Left renal cortex interstitium (tissue), 4 donors: ENCODE results near the gene CNTNAP5. TPM values are rescaled to one million over a fixed set of nuclear protein-coding genes. Genes with fewer than 3 reads are reported as not detected.
"Not testable (repeated sequence)": the region's sequence is repeated elsewhere in the genome, so short reads cannot be mapped to it uniquely, and the experiment has no call there.

Source experiments
- DNase-seq, 4 donors: peaks; one replicate each; pipeline ENCODE4 v3.0.0-alpha.2; 2013; ENCODE audit warnings: low read depth in 4 of 4, low spot score in 2 of 4, missing footprints in 1 of 4
- polyA plus RNA-seq, 4 donors: library from polyadenylated mRNA; unstranded; fragments of 120-200 nt; gene quantifications; one replicate each; pipeline ENCODE4 v1.2.1, GENCODE V29; 2013; ENCODE audit not compliant: insufficient read length in 4 of 4

Gene CNTNAP5
- polyA plus RNA-seq, 4 donors = 0.32 TPM; not detected in 3

DNA sequence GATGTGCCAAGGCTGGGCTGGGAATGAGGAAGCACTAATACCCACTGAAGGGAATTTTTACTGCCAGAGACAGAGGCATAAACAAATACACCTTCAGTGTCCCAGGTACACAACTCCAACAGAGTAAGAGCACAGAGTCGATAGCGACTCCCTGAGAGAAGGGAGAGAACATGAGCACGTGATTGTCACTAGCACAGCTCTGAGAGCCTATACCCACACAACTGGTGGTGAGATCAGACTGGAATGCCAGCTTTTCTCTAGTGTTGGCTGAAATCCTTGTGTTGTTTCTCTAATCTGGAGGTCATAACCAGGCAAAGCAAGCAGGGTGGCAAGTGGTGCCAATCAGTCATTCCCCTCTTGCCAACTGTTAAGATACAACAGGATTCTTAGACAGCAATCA is 377.2 kb downstream of the CNTNAP5 start:
- no peak for DNase-seq

DNA sequence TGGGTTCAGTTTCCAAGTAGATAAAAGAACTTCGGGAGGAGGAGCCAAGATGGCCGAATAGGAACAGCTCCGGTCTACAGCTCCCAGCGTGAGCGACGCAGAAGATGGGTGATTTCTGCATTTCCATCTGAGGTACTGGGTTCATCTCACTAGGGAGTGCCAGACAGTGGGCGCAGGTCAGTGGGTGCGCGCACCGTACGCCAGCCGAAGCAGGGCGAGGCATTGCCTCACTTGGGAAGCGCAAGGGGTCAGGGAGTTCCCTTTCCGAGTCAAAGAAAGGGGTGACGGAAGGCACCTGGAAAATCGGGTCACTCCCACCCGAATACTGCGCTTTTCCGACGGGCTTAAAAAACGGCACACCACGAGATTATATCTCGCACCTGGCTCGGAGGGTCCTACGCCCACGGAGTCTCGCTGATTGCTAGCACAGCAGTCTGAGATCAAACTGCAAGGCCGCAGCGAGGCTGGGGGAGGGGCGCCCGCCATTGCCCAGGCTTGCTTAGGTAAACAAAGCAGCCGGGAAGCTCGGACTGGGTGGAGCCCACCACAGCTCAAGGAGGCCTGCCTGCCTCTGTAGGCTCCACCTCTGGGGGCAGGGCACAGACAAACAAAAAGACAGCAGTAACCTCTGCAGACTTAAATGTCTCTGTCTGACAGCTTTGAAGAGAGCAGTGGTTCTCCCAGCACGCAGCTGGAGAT is 382.9 kb downstream of the CNTNAP5 start:
- DNase-seq = not testable (repeated sequence)

DNA sequence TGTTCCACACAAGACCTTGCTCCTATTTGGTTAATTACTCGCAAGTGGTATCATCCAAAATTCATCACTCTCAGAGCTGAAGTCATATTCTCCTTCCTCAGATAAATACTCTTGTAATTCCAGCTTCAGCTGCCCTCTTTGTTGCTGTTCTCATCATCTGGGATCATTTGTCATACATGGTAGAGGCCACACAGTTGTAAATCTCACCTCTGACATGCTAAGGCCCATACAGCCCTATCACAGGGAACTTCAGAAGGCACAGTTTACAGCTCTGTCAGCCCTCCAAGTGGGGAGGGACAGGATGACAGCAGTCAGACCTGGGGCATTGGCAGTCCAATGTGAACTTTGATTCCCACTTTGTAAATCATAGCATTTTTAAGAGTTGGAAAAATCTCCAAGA is 399.0 kb downstream of the CNTNAP5 start:
- DNase-seq = no peak

DNA sequence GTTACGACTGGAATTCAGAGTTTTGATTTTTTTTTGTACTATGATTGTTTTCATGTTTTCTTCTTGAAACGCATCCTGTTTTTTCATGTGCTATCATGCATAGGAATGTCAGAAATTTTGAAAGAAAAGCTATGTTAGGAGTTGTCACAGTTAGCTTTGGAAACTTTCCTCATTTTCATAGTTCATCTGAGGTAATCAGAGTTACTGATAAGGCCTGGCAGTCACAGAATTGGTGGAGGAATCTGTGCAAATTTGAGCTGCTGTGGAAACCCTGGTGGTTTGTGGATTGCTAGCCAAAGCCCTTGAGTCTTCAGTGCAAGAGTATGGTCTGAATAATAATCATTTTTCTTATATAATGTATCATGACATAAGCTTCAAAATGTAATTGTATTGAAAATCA is 401.0 kb downstream of the CNTNAP5 start:
- no peak for DNase-seq

DNA sequence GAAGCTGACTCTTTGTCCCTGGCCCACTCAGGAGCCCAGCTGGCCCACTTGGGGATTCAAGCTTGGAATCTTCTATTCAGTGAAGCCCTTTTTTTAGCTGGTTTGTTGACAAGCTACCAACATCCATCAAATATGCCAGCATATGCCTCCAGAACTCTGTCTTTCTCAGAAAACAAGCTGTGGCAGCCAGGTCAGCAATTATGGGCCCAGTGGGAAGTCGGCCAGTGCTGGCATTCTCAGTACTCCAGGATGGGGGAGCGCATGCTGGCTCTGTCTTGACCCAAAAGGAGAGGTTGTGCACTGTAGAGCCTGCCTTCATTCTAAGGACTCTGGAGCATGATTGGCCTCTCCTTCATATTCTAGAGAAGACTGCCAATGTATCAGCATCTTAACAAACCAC is 401.5 kb downstream of the CNTNAP5 start:
- DNase-seq = no peak

DNA sequence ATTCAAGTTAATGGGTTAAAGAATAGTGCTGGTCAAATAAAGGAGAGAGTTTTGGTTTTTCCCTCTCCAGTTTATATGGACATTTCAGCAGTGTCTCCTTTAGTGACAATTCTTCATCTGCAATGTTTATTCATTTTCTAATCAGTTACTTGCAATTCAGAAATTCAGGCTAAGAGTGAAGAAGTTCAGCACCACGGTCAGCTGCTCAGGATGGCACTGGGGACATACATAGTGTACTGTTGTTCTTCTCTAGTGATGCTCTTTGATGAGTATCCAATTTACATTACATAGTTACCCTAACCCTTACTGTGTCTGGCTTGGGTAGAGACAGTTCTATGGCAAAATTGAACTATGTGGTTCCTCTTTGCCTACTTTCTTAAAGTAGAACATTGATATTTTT is 412.7 kb downstream of the CNTNAP5 start:
- DNase-seq = peak in 2 of 4 donors; percentile 19 to 20

DNA sequence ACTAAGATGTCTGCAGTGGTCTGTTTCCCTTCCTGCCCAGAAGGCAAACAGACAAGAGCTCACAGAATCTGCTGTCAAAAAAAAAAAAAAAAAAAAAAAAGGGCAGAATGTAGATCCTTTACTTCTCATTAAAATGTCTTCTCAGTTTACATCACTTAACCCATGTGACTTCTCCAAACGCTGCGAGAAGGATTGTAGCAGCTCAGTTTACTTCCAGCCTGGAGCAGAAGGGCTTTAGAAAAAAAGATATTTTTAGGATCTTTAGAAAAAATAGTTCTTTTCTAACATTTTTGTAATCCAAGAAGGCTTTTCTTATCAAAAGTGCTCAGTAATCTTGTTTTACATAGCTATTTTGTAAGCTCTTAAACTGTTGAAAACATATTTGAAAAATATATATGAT is 425.4 kb downstream of the CNTNAP5 start:
- DNase-seq = no peak

DNA sequence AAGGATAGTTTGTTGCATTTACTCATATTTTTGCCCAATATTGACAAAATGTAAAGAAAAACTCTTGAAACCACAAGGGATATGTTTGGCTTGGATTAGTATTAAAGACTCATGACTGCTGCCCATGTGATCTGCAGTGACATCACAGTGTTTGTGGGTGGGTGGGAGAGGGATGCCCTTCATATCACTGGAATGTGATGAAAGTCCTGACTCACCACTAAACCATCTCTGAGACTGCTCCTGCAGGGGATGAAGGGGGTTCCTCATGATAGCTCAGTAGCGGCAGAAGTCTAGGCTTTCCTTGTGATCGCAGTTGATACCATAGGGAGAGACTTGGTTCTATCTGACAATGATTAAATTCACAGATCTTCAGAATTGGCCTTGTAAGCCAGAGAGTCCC is 451.2 kb downstream of the CNTNAP5 start:
- no peak for DNase-seq

DNA sequence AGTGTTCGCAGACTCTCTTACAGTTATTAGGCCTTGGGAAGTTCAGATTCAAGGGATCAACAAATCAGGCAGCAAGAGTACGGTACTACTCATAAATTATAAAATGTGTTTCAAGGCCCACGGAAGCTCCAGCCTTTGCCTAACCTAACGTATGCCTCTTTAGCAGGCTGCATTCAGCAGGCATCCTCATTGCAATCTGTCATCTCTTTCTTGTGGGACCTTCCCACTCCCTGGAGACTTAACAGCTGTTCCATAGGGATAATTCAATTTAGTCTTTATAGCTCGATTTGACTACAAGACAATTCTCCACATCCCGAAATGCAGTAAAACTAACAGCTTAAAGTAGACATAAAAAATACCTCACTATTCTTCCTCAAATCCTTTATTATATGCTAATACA is 453.7 kb downstream of the CNTNAP5 start:
- DNase-seq = no peak

DNA sequence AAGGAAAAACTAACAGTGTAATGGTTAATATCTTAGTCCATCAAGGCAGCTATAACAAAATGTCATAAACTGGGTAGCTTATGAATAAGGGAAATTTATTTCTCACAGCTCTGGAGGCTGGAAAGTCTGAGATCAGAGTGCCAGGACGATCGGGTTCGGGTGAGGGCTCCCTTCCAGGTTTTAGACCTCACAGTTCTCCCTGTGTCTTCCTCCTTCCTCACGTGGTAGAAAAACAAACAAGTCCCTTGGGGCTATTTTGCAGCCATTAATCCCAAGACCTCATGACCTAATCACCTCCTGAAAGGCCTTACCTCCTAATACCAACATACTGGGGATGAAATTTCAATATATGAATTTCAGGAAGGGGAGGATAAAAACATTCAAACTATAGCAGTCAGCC is 455.9 kb downstream of the CNTNAP5 start:
- DNase-seq = no peak

DNA sequence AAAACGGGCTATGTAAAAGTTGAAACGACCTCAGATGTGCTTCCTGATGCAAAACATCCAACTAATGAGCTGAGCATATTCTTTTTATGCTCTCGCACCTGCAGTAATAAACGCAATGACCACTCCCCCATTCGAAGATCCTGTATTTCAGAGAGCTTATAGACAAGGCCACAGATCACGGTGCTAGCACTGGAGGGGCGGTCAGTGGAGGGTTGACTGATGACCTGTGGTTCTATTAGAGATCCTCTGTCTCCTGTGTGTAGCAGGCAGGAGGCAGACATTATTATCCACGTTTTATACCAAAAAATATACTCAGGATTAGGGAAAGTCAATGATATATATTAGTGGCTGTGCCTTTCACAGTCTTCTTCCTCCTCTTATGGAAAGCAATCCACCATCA is 457.0 kb downstream of the CNTNAP5 start:
- DNase-seq = no peak

DNA sequence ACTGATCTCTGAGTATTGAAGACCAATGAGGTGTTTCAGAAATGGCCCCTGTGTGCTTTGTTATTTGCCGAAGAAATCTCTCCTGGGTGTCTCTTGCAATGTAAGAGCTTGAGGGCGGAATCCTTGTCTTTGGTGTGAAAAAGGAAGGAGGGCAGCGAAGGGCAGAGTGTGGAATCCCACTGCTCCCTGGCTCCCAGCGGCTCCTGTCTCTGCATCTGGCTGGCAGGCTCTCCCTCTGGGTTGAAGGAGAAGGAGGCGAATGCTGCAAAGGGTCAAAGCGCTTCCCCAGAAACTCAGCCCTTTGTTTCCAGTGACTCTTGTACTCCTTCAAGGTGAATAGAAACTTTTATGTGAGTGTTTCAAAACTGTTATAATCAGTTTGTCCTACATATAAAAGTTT is 457.5 kb downstream of the CNTNAP5 start:
- no peak for DNase-seq

DNA sequence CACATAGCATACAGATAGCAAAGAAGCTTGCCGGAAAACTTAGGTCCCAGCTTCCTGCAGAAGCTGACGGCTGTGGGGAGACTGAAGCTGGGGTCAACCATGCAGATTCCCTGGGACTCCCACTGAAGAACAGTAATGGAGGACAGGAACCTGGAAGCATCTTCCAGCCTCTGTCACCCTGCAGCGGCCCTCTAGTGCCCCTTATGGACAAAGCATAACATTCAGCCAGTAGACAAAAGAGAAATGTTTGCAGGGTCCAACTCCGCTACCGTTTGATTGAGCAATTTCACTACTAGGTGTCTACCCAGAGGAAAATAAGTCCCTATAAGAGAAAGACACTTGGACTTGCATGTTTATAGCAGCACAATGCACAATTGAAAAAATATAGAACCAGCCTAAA is 460.6 kb downstream of the CNTNAP5 start:
- DNase-seq = no peak

DNA sequence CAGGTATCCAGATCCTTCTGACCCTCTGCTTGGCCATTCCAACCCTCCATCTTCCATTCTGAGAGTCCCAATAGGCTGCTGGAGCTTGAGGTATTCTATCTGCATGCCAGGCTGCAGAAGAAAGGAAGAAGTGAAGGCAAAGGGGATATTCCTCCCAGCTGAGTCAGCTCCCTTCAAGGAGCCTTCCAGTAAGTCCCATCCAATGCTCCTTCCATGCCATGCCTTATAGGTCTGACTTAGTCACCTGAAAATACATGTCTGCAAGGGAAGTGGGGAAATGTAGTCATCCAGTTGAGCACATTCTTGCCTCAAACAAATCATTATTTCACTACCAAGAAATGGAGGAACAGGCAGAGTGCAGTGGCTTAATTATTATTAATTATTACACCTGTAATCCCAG is 464.6 kb downstream of the CNTNAP5 start:
- no peak for DNase-seq

DNA sequence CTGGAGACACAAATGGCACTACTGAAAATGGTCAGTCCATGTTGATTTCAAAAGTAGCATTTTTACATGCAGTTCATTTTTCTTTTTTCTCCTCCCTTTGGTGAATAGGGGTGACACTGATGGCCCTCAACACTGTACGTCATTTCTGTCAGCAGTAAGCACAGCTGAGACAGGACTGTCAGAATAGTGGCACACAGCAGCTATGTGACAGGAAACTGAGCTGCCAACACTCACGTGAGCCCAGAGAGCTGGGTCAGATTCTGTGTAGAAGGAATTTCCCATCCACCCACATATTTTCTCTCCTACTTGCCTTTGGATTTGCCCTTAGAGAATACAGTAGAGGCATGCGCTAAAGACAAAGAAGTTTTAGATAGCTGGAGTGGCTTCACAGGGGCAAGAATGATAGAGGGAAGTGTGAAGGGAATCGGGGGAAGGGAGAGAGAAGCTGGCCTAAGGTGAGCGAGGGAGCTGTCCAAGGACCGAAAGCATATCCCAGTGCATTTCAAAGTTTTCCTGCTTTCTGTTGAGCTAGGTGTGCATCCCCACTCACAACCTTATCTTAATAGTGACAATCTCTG is 476.6 kb downstream of the CNTNAP5 start:
- DNase-seq = no peak

DNA sequence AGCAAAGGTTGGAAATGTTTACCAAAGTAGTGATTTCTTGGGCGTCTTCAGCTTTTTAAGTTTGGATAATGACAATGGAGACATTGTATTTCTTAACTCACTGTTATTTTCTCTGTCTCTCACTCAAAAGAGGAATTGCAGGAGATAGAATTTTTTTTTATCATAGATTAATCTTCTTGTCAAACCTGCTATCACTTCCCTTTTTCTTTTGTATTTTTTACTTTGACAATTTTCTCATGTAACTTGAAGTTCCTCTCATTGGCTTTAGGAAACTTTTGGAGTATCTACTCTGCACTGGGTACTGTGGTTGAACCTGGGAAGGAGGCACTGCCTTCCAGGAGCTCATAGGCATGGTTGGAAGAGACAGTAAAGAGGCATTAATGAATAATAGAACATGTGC is 489.1 kb downstream of the CNTNAP5 start:
- DNase-seq = no peak

DNA sequence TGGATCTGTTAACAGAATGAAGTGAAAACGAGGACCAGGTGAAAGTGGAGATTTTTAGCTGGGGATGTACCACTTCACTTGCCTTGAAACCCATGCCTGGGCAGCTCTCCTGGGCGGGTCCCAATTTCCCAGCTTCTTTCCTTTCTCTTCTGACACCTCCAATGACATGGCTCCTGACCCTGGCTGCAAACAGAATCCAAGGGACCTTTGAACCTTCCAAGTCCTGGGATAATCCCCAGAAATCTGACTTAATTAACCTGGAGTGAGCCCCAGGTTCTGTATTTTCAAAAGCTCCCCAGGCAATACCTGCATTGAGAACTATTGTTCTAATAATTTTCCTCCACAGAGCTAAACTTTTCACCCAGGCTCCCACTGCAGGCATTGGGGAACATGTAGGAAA is 495.9 kb downstream of the CNTNAP5 start:
- no peak for DNase-seq

DNA sequence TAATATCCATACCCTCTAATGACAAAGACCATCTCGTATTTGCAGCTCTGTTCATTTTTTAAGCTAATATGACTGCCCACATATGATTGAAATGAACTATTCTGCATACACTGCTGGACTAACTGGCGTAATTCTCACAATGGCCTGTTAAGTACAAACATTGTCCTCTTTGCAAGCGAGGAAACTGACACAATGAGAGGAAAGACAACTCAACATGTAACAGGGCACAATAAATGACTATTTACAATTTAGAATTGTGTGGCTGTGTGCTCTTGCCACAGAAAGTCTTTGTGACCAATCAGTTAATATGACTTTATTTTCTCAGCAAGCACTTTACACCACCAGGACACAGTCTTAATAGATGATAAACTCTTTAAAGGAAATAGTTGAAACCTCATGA is 498.0 kb downstream of the CNTNAP5 start:
- no peak for DNase-seq

DNA sequence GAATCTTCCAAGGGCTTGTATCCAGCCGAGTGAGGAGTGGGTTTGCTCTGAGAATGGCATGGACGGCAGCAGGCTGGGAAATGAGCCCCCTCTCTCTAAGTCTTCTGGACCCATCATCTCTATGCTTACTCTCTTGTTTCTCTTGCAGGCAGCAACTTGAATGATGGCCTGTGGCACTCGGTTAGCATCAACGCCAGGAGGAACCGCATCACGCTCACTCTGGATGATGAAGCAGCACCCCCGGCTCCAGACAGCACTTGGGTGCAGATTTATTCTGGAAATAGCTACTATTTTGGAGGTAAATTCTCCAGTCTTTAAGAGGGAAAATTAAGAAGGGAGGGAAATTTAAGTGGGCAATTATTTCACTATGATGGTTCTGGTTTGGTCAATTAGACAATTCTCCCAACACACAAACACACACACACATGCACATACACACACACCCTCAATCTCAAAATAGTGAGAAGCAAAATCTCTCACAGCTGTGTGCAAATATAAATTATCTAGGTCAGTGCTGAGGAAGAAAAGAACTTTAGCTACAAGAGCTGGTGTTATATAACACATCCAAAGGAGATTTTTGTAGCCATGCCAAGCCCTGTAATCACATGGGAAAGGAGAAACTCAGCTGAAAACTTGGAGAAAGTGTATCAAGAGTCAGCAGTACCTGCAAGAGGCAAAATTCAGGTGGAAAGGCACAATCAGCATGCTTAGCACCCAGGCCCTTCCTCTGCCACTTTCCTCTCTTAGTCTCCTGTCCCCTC is 499.2 kb downstream of the CNTNAP5 start:
- DNase-seq = no peak

DNA sequence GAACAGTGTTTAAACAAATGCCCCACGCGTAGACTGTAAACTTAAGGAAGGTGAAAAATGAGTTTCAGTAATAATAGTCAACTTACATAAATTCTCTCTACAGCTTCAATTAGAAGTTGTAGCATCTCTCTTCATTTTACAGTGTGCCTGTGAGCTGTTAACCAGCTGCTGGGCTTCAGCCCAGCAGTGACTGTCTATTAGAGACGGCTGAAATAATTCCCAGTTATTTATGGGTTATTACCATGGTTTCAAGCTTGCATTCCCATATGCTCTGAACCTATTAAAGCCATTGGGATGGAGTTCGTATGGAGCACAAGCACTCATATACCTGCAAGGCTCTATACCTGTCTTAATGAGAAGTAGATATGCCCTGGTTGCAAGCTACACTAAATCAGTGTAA is 501.1 kb downstream of the CNTNAP5 start:
- no peak for DNase-seq

DNA sequence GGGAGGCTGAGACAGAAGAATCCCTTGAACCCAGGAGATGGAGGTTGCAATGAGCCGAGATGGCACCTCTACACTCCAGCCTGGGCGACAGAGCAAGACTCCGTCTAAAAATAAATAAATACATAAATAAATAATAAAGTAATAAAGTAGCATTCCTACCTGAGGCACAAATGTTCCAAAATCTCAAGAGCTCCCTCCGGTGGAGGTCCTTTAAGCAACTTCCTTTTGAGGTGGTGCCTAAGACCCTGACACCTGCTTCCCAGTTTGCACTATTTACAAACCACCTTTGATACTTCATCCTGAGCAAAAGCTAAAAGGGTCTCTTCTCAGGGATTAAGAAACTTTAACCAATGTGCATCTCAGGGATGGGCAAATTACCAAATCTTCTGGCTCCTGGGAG is 505.1 kb downstream of the CNTNAP5 start:
- DNase-seq = no peak
